ENCODE results near the gene RDH5.

GRCh38 chr12:55765736-55766290 is 45.6 kb downstream of the RDH5 start:
- TF ChIP-seq CTCF (conservative IDR thresholded peaks at IDR 0.05) (no peak), EZH2 (IDR thresholded peaks at IDR 0.05; ENCODE audit: low read depth) (no peak)
